Right atrium auricular region (tissue), 2 donors: ENCODE measurements around the gene TRAF5. TPM values are rescaled to one million over a fixed set of nuclear protein-coding genes. Genes with fewer than 3 reads are reported as not detected.

ENCODE experiments used
- DNase-seq: peaks from one replicate; pipeline ENCODE4 v3.0.0-alpha.2; 2019; ENCODE audit warnings: low spot score
- H3K27ac ChIP-seq, 2 donors: fragments of 200-600 bp; sonication (generic); 1 replicate in 1 of 2; 2 replicates in 1 of 2; pipeline ENCODE4 v1.5.1; 2016 to 2019
- H3K27me3 ChIP-seq, 2 donors: fragments of 200-600 bp; sonication (generic); one replicate each; pipeline versions ENCODE4 v1.5.1 to v1.6.0; 2017 to 2019
- H3K36me3 ChIP-seq: fragments of 200-600 bp; sonication (generic); one replicate; pipeline ENCODE4 v1.5.1; 2016
- H3K4me1 ChIP-seq, 2 donors: fragments of 200-600 bp; sonication (generic); one replicate each; pipeline versions ENCODE4 v1.5.1 to v1.6.0; 2017 to 2019
- H3K4me3 ChIP-seq, 2 donors: fragments of 200-600 bp; sonication (generic); 1 replicate in 1 of 2; 2 replicates in 1 of 2; pipeline ENCODE4 v1.5.1; 2017 to 2019; ENCODE audit warnings: mild to moderate bottlenecking in 1 of 2, moderate library complexity in 1 of 2
- H3K9me3 ChIP-seq, 2 donors: fragments of 200-600 bp; sonication (generic); one replicate each; pipeline ENCODE4 v1.5.1; 2019
- CTCF ChIP-seq, 2 donors: fragments of 200-600 bp; sonication (generic); IDR thresholded peaks; one replicate each; pipeline ENCODE4 v1.5.1; 2019; ENCODE audit warnings: antibody characterized with exemption in 2 of 2
- total RNA-seq, 2 donors: library from RNA; depleted of rRNA; stranded (reverse); fragments of >200 nt; gene quantifications; one replicate each; pipeline ENCODE4 v1.1.0, GENCODE V29; 2016

The TRAF5 gene
- total RNA-seq, 2 donors from 2014 or later: 2.1 to 2.4 TPM

GRCh38 chr1:211329764-211330201 is 3.1 kb downstream of the TRAF5 start:
- H3K27ac ChIP-seq: no peak overlapping the region
- no peak for TF ChIP-seq CTCF (IDR thresholded peaks at IDR 0.05)
- peaks cover 0 to 30% of the 10 kb centered on the region in 2 donors for H3K4me1 ChIP-seq
- H3K27me3 ChIP-seq: no peaks in the 10 kb centered on the region
- no peaks in the 10 kb centered on the region for H3K36me3 ChIP-seq
- H3K4me3 ChIP-seq: no peak overlapping the region
- no peak for DNase-seq
- no peaks in the 10 kb centered on the region for H3K9me3 ChIP-seq

- no peak for DNase-seq
- peaks cover 0 to 30% of the 10 kb centered on the region in 2 donors for H3K4me1 ChIP-seq
- no peak for TF ChIP-seq CTCF (IDR thresholded peaks at IDR 0.05)
Observed at GRCh38 chr1:211330282-211330936, 3.8 kb downstream of the TRAF5 start.

GRCh38 chr1:211331011-211331709 is 4.5 kb downstream of the TRAF5 start:
- DNase-seq: no peak
- H3K4me3 ChIP-seq: no peak overlapping the region
- H3K27me3 ChIP-seq: no peaks in the 10 kb centered on the region
- TF ChIP-seq CTCF (IDR thresholded peaks at IDR 0.05): no peak
- no peak overlapping the region for H3K27ac ChIP-seq
- no peaks in the 10 kb centered on the region for H3K36me3 ChIP-seq
- no peaks in the 10 kb centered on the region for H3K9me3 ChIP-seq
- peaks cover 0 to 31% of the 10 kb centered on the region in 2 donors for H3K4me1 ChIP-seq

More at GRCh38 chr1:211330282-211330936, 3.8 kb downstream of the TRAF5 start:
- Histone ChIP-seq H3K36me3 (no peaks in the 10 kb centered on the region), H3K9me3 (no peaks in the 10 kb centered on the region), H3K27ac (no peak overlapping the region), H3K27me3 (no peaks in the 10 kb centered on the region), H3K4me3 (no peak overlapping the region)

- Histone ChIP-seq H3K4me1 (peaks cover 0 to 29% of the 10 kb centered on the region in 2 donors), H3K4me3 (no peak overlapping the region), H3K36me3 (no peaks in the 10 kb centered on the region), H3K27ac (no peak overlapping the region), H3K27me3 (no peaks in the 10 kb centered on the region), H3K9me3 (no peaks in the 10 kb centered on the region)
- no peak for TF ChIP-seq CTCF (IDR thresholded peaks at IDR 0.05)
- DNase-seq: no peak
Observed at GRCh38 chr1:211332036-211332616, 5.5 kb downstream of the TRAF5 start.

GRCh38 chr1:211332830-211333229 is 6.2 kb downstream of the TRAF5 start:
- no peaks in the 10 kb centered on the region for H3K9me3 ChIP-seq
- no peaks in the 10 kb centered on the region for H3K36me3 ChIP-seq
- H3K27me3 ChIP-seq: no peaks in the 10 kb centered on the region
- no peak for TF ChIP-seq CTCF (IDR thresholded peaks at IDR 0.05)
- H3K4me1 ChIP-seq: peaks cover 0 to 25% of the 10 kb centered on the region in 2 donors
- DNase-seq: no peak
- H3K4me3 ChIP-seq: no peak overlapping the region
- no peak overlapping the region for H3K27ac ChIP-seq
